GM11168 (cell line): ENCODE measurements around the gene PRM3.

Experiments
- in situ Hi-C: fragments of 300-500 bp; cut with MboI; formaldehyde crosslinking; loops from one replicate; pipeline ENCODE4 v1.12.0; 2022; ENCODE audit warnings: low sequenced_read_pairs; ENCODE audit not compliant: unreplicated experiment

PRM3 gene

DNA sequence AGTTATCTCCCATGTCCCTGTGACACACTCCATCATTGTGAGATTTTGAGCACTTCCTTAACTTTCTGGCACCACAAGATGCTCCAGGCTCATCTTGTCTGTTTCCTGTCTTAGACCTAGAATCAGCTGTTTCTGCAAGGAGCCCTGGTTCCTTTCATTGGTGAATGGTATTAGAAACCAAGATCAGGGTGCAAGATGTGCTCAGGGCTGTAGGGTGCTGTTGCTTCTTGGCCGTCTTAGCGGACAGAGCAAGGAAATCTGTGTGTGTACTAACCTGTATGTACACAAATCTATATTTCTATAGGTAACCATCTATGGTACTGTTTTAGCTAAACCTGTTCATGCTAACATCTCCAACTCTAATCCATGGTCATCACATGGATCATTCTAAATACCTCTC lies 15.8 kb upstream of the PRM3 start:
- in situ Hi-C loops = no loop called here

GRCh38 chr16:11285842-11286241 lies 12.4 kb upstream of the PRM3 start:
- in situ Hi-C loops = no loop called here

- in situ Hi-C loops = no loop called here
Measured at GRCh38 chr16:11283820-11284248, 10.4 kb upstream of the PRM3 start.

- in situ Hi-C loops = no loop called here
Measured at GRCh38 chr16:11280616-11281522, 7.4 kb upstream of the PRM3 start, which contains the start of gene PRM1. Gene PRM1, minus strand, starts transcription at chr16:11281330. Its CDS starts 92 bp downstream, at chr16:11281238.

DNA sequence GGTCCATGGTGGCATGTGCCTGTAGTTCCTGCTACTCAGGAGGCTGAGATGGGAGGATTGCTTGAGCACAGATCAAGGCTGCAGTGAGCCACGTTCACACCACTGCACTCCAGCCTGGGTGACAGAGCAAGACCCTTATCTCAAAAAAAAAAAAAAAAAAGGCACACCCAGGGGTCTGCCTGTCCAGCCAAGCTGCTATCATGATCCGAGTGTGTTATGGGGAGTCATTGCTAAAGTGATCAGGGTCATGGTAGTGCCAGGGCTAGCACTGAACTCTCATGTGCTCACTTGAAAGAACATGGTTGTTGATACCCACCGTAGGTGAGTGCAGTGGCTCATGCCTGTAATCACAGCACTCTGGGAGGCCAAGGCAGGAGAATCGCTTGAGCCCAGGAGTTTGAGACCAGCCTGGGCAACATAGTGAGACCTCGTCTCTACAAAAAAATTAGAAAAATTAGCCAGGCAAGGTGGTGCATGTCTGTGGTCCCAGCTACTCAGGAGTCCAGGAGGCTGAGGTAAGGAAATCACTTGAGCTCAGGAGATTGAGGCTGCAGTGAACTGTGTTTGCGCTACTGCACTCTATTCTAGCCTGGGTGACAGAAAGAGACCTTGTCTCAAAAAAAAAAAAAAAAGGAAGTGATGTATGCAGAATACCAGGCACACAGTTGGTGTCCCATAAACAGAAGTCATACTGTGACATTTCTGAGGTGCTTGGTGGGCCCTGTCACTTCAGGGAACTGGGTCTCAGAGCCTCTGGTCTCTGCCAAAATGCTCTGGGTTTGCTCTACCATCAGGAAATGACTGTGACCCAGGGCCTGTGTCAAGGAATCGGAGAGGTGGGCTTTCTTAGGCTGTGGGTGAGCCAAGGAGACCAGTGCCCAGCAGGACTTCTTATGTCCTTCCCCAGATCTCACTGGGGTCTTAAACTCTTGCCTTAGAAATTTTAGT lies 5.5 kb upstream of the PRM3 start:
- in situ Hi-C loops = loop anchor here (10.0 kb wide), 1 partner anchor 76 kb away; no protein-coding TSS in a partner anchor

DNA sequence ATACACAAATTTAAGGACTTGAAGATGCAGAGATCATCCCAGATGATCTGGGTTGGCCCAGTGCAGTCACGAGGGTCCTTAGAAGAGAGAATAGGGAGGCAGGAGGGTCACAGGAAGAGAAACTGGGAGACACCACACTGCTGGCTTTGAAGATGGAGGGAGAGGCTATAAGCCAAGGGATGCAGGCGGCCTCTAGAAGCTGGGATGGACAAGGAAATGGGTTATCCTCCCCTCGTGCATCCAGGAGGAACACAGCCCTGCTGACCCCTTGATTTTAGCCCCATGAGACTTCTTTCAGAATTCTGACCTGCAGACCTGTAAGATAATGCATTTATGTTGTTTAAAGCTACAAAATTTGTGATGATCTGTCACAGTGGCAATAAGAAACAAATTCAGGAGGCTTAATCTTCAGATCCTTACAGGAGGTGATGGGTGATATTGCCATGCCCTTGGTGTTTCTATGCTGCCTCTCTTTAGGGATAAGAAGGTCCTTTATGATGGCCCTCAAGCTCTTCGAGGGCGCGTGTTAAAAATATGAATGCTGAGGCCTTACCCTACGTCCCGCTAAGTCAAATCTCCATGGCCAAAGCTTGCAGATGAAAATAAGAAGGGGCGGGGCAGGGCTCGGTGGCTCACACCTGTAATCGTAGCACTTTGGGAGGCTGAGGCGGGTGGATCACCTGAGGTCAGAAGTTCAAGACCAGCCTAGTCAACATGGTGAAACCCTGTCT lies 4.3 kb upstream of the PRM3 start:
- in situ Hi-C loops = loop anchor here (10.0 kb wide), 1 partner anchor 77 kb away; no protein-coding TSS in a partner anchor

- in situ Hi-C loops = loop anchor here (10.0 kb wide), 1 partner anchor 78 kb away; no protein-coding TSS in a partner anchor
Measured at GRCh38 chr16:11276896-11277593, 3.6 kb upstream of the PRM3 start.

DNA sequence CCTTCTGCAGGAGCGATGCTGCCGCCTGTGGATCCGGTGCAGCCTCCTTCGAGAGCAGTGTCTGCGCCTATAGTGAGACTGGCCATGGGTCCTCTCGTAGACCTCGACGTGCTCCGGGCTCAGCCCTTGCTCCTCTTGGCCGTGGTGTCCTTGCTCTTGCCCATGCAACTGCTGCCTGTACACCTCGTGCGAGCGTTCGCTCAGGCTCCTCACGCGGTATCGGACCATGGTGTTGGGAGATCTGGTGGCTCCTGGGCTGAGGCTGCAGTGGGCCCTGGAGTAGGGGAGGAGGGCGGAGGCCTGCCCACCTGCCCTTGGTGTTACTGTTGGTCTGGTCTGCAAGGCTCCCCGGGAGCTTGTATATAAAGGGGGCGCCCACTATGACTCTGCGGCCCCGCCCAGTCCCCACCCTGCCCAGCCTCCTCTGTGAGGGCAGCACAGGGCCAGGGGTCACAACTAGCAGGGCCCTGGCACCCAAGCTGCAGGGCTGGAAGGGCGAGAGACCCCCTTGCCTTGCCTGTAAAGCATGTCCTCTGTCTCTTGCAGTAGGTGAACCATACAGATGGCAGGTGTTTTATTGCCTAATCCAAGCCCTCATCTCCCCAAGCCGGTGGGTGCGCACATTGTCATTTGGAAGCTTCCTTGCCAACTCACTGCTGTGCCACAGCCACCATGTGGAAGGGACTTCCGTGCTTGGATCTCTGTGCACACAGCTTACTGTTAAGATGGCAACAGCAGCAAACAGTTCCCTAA lies 2.9 kb upstream of the PRM3 start, which contains the start of gene PRM2:
Gene PRM2 (minus strand): TSS at position 338 of the 753 bp plus-strand sequence. CDS start 110 bp downstream, at position 228.
- in situ Hi-C loops = loop anchor here (10.0 kb wide), 1 partner anchor 78 kb away; no protein-coding TSS in a partner anchor

DNA sequence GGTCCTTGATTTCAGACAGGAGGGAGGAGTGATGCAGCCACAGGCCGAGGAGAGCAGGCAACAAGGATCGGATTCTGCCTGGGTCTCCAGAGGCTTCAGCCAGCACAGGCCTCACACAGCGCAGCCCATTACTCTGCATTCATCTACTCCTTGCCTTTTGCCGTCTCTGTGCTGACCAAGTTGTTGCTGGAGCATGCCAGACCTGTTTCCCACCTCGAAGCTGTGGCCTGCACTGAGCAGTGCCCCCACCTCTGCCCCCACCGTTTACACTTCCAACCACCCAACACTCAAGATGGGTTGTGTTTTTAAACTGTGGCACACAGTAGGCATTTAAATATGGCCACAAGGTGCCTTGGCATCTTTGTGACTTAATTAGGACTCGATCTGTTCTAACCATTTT lies 1.5 kb upstream of the PRM3 start:
- in situ Hi-C loops = loop anchor here (10.0 kb wide), 1 partner anchor 80 kb away; no protein-coding TSS in a partner anchor

DNA sequence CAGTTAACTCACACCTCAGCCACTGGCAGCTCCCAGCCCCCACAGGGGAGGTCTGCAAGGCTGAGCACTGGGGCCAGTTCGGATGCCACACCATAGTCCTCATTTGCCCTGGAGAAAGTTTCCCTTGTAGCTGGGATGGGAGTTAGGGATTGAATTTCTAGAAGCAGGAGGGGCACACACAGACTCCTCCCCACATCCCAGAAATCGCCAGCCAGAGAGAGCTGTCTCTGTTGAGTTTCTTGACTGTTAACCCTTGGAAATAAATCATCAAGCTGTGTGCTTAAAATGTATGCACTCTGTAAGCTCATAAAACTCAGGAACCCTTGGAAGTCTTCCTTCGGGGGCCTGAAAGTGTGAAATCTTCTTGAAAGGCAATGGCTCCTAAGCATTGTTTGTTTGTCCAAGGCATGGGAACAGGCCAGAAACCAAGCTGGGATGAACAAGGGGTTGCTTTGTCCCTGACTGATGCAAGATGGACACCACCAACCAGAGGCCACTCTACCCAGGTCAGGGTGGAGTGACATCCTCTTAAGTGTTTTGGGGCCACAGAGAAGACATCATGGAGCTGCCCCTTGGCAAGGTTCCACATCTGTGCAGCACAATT lies 394 bp upstream of the PRM3 start:
- in situ Hi-C loops = loop anchor here (10.0 kb wide), 1 partner anchor 81 kb away; no protein-coding TSS in a partner anchor

- in situ Hi-C loops = loop anchor here (10.0 kb wide), 1 partner anchor 82 kb away; no protein-coding TSS in a partner anchor
Measured at GRCh38 chr16:11272484-11272883, 945 bp downstream of the PRM3 start.

DNA sequence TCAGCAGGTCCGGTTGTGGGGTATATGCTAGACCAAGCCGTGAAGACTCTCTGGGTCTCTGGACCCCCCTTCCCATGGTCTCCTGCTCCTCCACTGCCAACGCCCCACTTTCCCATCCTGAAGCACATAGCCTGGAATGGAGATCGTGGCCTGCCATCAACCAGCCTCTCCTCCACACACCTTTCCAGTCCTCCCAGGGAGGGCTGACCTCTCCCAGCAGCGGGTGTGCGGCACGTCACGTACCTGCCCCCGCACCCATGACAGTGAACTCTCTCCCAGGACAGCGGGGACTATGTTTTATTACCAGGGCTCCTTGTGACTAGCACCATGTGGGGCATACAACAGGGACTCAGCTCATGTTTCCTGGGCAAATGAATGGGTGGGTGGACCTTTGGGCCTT lies 1.8 kb downstream of the PRM3 start:
- in situ Hi-C loops = loop anchor here (10.0 kb wide), 1 partner anchor 83 kb away; no protein-coding TSS in a partner anchor

- in situ Hi-C loops = loop anchor here (10.0 kb wide), 1 partner anchor 84 kb away; no protein-coding TSS in a partner anchor
Measured at GRCh38 chr16:11270602-11271162, 2.7 kb downstream of the PRM3 start.

DNA sequence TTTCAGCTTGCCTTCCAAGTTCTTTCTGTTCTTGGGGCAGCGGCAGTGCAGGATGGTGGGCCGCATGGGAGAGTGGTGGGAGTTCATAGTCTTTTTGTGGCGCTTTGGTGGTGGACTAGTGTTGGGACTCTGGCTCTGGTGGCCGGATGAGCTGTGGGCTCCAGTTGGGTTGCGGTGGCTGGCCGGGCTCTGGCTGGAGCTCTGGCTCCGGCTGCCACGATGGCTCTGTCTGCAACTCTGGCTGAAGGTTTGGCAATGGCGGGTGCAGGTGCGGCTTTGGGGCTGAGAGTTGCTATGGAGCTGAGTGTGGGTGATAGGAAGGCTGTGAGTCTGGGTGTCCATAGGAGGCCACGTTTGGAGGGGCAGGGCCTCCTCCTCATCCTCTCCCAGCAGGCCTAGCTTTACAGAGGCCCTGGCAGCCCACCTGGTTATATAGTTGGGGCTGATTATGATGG lies 4.5 kb downstream of the PRM3 start, which contains the start of gene TNP2:
Gene TNP2 (minus strand): TSS at position 405 of the 455 bp plus-strand sequence. CDS start 63 bp downstream, at position 342.
- in situ Hi-C loops = no loop called here

DNA sequence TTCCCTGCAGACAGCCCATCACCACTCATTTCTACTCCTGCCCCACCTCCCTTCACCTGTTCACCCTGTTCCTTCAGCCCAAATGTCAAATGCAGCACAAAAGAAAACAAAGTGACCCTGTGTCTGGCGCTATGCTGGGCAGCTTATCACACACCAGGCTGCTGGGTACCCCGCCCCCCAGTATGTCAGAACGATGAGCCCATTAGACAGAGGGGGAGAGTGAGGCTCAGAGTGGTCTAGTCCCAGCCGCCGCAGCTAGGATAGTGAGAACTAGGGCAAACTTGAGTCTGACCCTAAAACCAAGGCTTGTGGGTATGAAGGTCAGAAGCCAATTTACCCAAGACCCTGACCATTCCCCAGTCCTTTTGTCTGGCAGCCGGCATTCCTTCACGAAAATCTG lies 8.3 kb downstream of the PRM3 start:
- in situ Hi-C loops = no loop called here

DNA sequence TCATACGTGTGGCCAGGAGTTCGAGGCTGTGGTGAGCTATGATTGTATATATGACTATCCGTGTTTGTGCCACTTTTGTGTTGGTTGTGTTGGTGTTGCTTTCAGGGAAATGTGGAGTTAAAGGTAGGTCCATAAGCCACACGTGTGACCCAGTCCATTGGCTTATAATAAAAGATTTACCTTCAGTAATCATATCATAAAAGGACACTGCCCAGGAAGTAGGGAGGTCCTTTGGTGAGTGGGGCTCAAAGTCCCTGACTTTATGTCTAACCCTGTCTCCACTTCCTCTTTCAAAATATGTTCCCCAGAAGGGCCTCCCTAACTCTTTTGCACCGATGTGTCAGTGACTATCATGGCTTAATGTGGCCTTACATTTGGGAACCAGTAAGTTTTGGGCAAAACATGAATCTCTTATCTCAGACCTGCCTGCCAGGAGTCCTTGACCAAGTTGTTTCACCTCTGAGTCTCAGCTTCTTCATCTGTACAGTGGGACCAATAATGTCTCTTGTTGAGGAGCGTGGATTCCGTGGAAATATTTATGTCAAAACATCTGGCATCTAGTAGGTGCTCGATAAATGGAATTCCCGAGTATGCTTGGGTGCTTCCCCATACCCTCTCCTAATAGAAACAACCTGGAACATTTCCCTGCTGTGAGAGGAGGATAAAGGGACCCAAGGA lies 9.1 kb downstream of the PRM3 start:
- in situ Hi-C loops = no loop called here

DNA sequence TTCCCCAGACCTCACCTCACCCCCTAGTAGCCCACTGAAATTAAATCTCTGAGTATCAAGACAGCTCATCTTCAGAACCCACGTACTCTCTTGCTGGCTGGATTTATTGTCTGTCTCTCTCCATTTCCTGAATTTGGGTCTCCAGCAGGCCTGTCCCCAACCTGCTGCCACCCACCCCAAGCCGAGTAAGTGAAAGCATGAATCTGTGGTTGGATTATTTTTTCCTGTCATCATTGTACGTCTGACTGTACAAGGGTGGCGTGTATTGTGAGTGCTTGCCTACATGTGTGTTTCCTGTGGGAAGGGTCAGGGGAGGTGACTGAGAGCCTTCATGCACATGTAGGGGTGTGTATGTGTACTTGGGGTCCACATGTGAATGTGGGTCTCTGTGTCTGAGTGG lies 9.7 kb downstream of the PRM3 start:
- in situ Hi-C loops = no loop called here
